Measurements from ENCODE around the gene MORC1.

The MORC1 gene

DNA sequence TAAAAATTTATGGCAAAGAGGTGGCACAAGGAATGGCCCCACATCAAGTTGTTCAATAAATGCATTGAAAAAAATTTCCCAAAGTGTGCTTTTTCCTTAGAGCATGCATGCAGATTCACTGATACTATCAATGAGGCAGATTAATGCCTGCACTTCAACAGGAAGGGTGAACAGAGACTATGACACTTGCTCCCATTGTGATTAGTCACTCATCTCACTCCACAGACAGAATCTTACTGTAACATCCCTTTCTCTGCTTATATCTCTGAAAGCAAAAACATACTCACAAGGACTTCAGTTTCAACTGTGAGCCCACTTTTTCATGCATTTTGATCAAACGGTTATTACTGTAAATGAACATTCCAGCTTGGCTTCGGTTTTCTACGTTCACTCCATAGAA lies 60.9 kb downstream of the MORC1 start:
- H3K27ac ChIP-seq: no peak overlapping the region
- no peak for TF ChIP-seq ZFX (IDR thresholded peaks at IDR 0.05; ENCODE audit: borderline replicate concordance)
- TF ChIP-seq, protein P1, sequence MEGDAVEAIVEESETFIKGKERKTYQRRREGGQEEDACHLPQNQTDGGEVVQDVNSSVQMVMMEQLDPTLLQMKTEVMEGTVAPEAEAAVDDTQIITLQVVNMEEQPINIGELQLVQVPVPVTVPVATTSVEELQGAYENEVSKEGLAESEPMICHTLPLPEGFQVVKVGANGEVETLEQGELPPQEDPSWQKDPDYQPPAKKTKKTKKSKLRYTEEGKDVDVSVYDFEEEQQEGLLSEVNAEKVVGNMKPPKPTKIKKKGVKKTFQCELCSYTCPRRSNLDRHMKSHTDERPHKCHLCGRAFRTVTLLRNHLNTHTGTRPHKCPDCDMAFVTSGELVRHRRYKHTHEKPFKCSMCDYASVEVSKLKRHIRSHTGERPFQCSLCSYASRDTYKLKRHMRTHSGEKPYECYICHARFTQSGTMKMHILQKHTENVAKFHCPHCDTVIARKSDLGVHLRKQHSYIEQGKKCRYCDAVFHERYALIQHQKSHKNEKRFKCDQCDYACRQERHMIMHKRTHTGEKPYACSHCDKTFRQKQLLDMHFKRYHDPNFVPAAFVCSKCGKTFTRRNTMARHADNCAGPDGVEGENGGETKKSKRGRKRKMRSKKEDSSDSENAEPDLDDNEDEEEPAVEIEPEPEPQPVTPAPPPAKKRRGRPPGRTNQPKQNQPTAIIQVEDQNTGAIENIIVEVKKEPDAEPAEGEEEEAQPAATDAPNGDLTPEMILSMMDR (IDR thresholded peaks at IDR 0.05): no peak

DNA sequence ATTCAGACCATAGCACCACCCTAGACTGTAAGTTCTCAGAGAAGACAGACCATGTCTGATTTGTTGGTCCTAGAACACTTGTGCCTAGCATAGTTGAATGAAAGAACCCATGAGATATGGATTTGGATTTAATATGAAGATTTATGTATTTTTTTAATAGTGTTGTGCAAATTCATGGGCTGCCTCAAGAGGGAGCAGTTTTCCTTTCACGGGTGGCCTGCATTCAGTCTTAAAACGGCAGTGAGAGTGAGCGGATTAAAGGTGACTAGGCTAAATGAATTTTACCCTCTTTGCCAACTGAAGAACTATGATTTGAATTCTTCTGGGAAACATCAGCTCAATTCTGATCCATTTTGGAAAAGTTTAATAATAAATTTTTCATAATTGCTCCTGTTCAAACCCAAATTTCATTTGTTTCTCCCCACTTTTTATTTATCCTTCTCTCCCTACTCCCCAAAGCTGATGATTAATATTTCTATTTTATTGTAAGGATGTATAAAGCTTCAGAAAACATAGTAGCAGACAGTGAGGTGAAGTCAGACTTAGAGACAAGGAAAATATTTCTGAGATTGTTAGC lies 67.3 kb downstream of the MORC1 start:
- no peak for TF ChIP-seq ZFX (IDR thresholded peaks at IDR 0.05; ENCODE audit: borderline replicate concordance)
- TF ChIP-seq, protein P1 (IDR thresholded peaks at IDR 0.05): peak; percentile 91
- H3K27ac ChIP-seq: no peak overlapping the region

DNA sequence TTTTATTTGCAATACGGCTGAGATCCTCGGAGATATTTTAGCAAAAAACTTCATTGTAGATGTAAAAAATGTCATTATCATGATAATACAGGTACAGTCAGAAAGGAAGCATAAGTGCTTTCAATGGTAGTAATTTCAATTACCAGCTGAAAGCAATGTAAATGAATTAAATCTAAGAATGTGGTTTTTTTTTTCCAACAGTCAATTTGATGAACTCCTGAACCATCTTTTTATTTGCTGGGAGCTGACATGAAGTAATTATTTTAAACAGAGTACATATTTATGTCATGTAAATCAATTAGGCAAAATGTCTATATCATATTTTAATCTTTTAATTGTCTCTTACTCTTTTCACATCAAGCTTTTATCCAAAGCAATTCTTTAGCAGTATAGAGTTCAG lies 70.6 kb downstream of the MORC1 start:
- TF ChIP-seq, protein P1 (IDR thresholded peaks at IDR 0.05): no peak
- TF ChIP-seq ZFX (IDR thresholded peaks at IDR 0.05; ENCODE audit: borderline replicate concordance): no peak
- no peak overlapping the region for H3K27ac ChIP-seq

DNA sequence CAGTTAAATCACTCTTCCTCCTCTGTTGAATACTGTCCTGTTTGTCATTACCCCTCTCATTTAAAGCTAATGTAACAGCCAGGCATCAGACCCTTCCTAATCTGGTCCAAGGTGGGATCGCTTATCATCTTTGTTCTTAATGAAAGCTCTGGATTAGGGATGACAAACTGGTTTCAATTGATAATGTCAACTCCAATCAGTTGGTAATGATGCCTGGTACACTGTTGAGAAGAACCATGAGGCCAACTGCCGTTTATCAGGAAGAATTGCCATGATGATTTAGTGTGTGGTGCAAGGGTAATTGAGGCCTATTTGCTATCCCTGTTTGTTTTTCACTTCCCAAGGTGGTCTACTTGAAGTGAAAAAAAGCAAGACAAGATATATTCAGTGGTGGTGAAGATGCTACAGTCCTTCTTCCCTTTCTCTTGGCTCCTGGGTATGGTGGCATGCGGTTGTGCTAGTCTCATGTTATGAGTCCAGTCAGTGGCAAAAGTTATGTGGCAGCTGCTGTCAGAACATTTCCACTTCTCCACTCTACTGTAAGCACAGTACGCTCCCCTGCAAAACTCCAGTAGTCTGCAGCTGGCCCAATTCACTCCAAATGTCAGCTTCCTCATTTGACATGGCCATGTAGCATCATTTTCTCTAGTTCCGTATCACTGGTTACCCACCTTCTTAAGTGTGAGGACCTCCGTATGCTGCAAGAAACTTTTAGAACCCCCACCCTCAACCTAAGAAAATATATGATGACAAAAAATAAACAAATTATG lies 72.5 kb downstream of the MORC1 start:
- TF ChIP-seq, protein P1 (IDR thresholded peaks at IDR 0.05): no peak
- TF ChIP-seq ZFX (IDR thresholded peaks at IDR 0.05; ENCODE audit: borderline replicate concordance): no peak
- H3K27ac ChIP-seq: no peak overlapping the region

DNA sequence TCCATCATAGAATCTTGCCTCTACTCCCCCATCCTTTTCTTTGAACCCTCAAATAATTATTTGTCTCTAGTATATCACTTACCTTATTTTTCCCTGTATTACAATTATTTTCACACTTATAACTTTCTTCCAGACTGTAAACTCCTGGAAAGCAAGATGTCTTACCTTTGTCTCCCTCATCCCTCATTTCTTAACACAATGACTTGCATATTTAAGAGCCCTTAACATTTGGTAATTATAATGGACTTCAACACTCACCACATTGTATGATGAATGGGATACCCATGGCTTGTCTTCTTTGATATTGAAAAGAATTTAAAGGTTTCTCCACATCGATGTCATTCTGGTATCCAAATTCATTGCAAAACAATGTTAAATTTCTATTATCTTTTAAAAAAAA lies 82.9 kb downstream of the MORC1 start:
- no peak overlapping the region for H3K27ac ChIP-seq
- TF ChIP-seq, protein P1 (IDR thresholded peaks at IDR 0.05): no peak
- no peak for TF ChIP-seq ZFX (IDR thresholded peaks at IDR 0.05; ENCODE audit: borderline replicate concordance)

DNA sequence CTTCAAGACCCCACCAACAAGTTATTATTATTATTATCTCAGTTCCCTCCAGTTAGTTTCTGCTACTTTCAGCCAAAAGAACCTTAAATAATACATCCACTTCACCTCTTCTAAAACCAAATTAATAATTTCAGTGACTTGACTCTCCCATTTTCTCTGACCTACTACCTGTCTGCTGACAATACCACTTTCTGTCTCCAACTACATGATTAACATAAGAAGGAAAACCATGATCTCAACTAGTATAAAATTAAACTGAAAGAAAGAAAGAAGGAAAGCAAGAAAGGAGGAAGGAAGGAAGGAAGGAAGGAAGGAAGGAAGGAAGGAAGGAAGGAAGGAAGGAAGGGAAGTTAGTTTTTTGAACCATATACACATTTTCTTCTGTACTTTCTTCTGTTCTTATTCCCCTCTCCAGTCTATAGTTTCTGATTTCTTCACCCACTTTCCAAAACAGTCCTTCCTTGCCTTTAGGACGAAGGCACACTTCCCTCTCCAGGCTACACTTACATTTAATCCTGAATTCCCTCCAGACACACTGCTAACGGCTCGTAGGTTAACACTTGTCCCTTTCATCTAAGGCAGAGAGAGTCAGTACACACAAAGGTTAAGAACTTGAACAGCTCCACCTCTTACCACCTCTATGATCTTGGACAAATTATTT lies 84.8 kb downstream of the MORC1 start:
- TF ChIP-seq, protein P1 (IDR thresholded peaks at IDR 0.05): no peak
- TF ChIP-seq ZFX (IDR thresholded peaks at IDR 0.05; ENCODE audit: borderline replicate concordance): no peak
- H3K27ac ChIP-seq: no peak overlapping the region

DNA sequence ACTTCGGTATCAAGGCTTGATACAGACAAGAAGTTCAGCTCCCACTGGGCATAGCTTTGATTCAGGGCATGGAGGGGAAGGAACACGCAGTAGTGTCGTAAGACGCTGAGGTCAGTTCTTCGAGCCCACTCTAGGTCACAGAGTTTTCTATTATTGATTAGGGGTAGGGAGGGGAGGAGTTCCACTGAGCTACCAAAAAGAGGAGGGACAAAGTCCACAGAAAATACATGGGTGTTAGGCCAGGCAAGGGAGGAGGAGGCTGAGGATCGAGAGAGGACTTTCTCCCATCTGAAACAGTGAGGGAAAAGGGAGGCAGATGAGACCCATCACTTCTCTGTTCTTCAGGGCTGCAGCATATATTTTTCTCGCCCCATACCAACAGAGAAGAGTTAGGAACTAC lies 89.2 kb downstream of the MORC1 start:
- TF ChIP-seq, protein P1 (IDR thresholded peaks at IDR 0.05): no peak
- TF ChIP-seq ZFX (IDR thresholded peaks at IDR 0.05; ENCODE audit: borderline replicate concordance): no peak
- no peak overlapping the region for H3K27ac ChIP-seq

Measured in 22Rv1 (cell line).